Stimulated activated CD8-positive, alpha-beta memory T cell treated with anti-CD3 and anti-CD28 coated beads, Interleukin-2, amount 100 ng/mL, for 1 hour (primary cell): ENCODE results near the gene HOXC13.

Experiments used
- DNase-seq, 2 donors: peaks; one replicate each; pipeline ENCODE4 v3.0.0-alpha.2; 2020; ENCODE audit warnings: low read depth in 2 of 2

Gene HOXC13

GRCh38 chr12:53995378-53996239, 57.0 kb downstream of the HOXC13 start:
- DNase-seq = no peak
